ENCODE measurements around the gene INPP1. TPM values are rescaled to one million over a fixed set of nuclear protein-coding genes. Genes with fewer than 3 reads are reported as not detected.
"Not testable (repeated sequence)": the region's sequence is repeated elsewhere in the genome, so short reads cannot be mapped to it uniquely, and the experiment has no call there.

INPP1 gene
- total RNA-seq, 1 donor from 2014 or later, result 11.0 TPM

DNA sequence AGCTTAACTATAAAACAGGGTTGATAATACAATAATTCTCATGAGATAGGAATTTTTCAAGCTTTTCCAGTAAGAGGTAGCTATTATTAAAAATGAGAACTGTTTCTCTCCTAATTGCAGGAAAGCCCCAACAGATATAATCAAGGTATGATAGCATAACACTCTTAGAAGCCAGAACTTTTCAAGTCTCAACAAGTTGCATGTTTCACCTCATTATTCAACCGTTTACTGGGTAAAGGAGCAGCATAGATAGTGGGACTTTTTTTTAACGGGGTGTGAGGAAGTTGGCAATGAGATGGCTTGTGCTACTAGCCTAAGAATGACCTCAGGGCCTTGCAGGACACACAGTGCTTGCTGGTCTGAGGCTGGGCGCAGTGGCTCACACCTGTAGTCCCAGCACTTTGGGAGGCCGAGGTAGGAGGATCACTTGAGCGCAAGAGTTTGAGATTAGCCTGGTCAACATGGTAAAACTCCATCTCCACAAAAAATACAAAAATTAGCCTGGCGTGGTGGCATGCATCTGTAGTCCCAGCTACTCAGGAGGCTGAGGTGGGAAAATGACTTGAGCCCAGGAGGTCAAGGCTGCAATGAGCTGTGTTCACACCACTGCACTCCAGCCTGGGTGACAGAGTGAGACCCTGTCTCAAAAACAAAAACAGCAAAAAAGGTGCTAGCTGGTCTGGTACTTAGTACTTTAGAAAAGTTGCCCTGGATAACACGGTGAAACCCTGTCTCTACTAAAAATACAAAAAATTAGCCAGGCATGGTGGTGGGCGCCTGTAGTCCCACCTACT lies 15.5 kb downstream of the INPP1 start:
- not testable (repeated sequence) for FAIRE-seq; DNase-seq (ENCODE audit: low spot score in 2 of 2)

DNA sequence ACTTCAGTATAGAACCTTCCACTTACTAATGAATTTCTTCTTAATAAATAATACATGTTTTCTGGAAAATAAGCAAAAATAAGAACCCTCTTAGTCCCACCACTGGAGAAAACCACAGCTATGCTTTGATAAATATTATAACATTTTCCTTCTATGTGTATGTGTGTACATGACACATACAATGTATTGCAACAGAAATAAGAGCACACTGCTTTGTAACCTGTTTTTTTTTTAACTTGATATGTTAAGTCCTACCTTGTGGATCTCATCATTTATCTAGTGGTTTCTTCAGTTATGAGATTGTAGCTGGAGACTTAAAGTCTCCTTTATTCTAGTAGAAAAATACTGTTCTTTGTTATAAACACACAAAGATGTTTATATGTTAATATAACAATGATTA lies 17.2 kb downstream of the INPP1 start:
- no peak for FAIRE-seq
- no peak for DNase-seq (ENCODE audit: low spot score in 2 of 2)

DNA sequence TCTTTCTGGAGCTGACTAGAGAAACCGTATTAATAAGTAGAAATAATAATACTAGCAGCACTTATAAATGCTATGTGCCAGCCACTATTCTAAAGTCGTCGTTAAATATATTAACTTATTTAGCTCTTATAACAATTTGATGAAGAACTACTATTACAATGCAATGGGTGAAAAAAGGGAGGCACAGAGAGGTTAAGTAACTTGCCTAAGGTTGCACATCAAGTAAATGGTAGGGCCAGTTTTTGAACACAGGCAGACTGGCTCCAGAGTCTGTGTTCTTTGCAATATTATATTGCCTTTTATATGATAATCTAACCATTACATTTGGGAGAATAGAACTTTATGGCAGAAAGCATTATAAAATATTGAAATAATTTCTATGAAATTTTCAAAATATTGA lies 17.6 kb downstream of the INPP1 start:
- FAIRE-seq (no peak), DNase-seq (ENCODE audit: low spot score in 2 of 2) (no peak)

DNA sequence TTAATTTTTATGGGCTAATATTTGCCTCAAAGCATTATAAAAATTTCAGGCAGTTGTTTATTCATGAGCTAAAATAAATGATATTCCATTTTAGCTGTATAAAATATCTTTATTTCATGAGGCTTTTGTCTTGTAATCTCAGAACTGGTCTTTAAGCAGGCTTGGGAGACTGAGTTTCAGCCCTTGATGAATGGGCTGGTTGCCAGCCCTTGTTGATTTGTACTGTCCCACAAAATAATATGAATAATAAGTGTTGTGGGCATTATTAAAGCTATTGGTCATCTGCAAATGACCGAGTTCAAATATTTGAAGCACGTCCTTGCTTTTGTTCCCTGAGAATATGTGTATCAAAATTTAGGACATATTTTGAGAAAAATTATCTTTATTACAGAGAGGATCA lies 18.2 kb downstream of the INPP1 start:
- DNase-seq (ENCODE audit: low spot score in 2 of 2), result no peak
- FAIRE-seq, result no peak

DNA sequence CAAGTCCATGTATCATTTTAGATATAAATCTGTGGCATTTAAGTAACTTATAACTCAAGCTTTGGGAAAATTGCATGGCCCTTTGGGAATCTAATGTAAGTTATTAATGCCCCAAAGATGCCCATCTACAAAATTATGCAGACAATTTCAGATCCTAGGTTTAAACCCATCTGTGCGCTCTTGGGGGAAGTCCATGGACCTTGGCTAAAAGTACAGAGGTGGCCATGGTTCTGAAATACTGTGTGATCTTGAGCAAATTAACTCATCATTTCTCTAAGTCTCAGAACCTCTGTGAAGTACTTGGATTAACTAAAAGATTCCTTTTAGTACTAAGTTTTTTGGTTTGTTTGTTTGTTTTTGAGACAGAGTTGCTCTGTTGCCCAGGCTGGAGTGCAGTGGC lies 19.5 kb downstream of the INPP1 start:
- FAIRE-seq (no peak), DNase-seq (ENCODE audit: low spot score in 2 of 2) (no peak)

DNA sequence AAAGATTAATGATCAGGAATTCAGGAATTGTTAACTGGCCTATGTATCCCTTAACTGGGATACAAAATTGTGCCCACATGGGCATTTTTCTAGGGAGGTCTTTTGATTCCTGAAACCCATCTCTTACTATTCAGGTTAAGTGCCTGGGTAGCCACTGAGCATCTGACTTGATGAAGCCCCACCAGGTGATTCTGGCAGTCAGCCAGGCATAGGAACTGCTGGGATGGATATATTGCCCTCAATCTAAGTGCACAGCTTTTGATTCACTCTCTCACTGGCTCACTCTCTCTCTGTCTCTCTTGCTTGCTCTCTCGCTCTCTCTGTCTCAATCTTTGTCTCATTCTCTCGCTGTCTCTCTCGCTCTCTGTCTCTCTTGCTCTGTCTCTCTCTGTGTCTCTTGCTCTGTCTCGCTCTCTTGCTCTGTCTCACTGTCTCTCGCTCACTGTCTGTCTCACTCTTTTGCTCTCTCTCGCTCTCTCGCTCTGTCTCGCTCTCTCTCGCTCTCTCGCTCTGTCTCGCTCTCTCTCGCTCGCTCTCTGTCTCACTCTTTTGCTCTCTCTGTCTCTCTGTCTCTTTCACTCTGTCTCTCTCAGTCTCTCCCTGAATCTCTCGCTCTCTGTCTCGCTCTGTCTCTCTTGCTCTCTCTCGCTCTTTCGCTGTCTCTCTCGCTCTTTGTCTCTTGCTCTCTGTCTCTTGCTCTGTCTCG lies 22.3 kb downstream of the INPP1 start:
- no peak for FAIRE-seq

DNA sequence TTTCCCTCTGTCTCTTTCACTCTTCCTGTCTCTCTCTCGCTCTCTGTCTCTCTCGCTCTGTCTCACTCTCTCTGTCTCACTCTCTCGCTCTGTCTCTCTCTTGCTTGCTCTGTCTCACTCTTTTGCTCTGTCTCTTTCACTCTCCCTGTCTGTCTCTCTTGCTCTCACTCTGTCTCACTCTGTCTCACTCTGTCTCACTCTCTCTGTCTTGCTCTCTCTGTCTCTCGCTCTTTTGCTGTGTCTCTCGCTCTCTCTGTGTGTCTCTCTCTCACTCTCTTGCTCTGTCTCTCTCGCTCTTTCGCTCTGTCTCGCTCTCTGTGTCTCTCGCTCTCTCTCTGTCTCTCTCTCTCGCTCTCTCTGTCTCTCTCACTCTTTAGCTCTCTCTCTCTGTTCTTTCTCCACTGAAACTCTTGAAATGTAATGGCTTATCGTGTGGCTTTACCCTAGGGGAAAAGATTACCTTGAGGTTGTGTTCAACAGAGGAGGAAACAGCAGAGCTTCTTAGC lies 22.9 kb downstream of the INPP1 start:
- no peak for FAIRE-seq
- DNase-seq (ENCODE audit: low spot score in 2 of 2), result no peak

More for the DNA sequence above, 22.3 kb downstream of the INPP1 start:
- no peak for DNase-seq (ENCODE audit: low spot score in 2 of 2)

DNA sequence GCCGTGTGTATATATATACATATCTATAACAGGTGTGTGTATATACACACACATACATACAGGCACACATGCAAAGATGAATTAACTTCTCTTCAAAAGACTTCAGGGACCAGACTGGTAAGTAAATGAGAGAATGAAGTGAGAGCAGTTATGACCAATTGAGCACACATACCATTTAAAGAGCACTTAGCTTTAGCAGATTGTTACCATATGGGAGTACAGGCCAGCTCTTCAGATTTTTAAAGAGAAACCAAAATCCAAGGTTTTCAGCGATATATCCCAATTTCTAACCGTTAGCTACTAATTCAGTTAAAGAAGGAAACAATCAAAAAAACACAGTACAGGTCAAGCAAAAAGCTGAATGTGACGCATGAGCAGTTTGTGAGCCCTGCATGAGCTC lies 23.7 kb downstream of the INPP1 start:
- FAIRE-seq (no peak), DNase-seq (ENCODE audit: low spot score in 2 of 2) (no peak)

DNA sequence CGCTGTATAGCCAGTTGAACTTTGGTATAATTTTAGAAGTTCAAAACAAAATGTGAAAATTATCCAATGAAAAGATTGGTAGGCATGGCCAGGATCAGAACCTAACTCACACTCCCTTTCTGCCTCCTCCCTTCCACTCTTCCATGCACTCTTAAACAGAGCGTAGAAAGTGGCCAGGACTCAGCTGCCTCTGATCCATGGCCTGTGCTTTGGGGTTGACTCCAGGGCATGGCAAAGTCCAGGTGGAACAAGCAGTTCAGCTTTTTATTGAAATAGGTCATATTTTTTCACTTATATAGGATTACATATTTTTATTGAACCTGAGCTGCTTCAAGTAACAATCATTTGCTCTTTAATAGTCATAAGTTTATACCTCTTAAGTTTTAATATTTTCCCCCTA lies 26.2 kb downstream of the INPP1 start:
- FAIRE-seq (no peak), DNase-seq (ENCODE audit: low spot score in 2 of 2) (no peak)

DNA sequence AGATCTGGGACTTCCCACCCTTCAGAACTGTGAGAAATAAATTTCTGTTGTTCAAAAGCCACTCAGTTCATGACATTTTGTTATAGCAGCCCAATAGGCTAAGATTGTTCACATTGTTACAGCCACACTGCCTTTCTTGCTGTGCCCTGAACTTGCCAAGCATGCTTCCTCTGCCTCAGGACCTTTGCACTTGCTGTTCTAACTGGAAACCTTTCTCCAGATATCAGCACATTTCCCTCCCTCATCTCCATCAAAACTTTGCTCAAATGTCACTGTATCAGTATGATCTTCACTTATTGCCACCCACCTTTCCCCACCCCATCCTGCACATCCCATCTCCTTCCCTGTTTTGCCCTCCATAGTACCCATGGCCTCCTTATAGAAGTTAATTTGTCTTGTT lies 32.7 kb downstream of the INPP1 start:
- no peak for DNase-seq (ENCODE audit: low spot score in 2 of 2)

DNA sequence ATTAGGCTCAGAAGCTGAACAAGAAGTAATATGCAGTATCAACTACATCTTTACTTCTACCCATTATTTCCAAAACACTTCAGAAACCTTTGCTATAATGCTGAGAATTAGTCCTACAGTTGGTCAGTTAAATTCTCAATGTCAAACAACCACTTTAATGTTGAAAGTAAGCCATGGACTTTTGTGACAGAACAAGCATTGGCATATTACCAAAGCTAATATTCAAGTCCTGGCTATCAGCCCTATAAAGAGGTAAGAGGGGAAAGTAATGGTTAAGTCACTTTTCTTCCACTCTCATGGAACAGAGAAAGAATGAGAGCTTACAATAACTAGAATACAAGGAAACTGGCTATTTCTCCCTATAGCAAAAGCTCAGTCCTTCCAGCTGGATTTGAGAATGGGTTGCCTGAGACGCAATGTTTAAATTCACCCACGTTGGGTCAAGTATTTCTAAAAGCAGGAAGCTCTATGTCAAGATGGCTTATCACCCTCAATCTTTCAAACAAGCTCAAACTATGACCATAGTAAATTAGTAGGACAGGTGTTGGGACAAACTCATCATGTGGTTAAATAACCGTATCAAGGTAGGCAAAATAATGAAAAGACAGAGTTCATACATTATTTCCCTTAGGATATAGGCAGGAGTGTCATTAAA lies 33.3 kb downstream of the INPP1 start:
- FAIRE-seq, result no peak
- no peak for DNase-seq (ENCODE audit: low spot score in 2 of 2)

More for the DNA sequence above, 32.7 kb downstream of the INPP1 start:
- no peak for FAIRE-seq

DNA sequence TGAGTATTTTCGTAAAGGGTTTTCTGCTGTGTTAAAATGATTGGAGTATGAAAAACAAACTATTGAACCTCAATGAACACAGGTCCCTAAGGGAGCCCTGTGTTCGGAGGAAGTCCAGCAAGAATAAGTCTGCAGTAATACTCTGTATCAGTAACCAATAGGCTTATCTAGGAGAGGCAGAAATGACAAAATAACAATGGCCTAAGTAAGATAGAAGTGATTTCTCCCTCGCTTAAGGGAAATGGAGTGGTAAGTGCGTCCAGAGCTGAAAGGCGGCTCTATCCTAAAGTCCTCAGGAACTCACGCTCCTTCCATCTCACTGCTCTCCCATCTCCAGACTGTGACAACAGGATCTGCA lies 35.5 kb downstream of the INPP1 start:
- FAIRE-seq, result no peak
- no peak for DNase-seq (ENCODE audit: low spot score in 2 of 2)

DNA sequence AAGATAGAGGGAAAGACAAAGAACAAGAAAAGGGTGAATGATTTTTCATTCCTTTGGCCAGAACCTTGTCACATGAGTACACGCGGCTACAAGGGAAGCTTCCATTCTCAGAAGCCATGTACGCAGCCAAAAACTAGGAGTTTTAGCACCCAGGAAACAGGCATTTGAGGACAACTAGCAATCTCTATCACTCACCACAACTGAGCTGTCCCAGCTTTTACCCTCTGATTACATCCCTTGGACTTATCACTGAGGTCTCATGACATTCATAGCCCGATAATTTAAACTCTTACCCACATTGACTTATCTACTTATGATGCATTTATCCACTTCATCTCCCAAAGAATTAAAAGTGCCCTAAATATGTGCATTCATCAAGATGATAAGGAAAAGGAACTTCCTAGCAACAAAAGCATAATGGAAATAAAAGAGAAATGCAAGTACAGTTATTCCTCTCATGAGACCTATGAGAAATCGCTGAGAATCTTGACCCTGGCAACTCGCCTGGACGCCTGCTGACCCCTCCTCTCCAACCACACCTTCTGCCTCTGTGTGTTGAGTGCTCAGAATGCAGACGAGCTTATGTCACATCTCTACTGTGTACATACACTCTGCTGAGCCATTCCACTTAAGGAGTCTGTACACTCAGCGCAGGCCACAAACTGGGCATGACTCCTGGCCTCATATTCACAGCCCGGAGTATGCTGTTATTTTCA lies 36.0 kb downstream of the INPP1 start:
- DNase-seq (ENCODE audit: low spot score in 2 of 2) (no peak), FAIRE-seq (no peak)

DNA sequence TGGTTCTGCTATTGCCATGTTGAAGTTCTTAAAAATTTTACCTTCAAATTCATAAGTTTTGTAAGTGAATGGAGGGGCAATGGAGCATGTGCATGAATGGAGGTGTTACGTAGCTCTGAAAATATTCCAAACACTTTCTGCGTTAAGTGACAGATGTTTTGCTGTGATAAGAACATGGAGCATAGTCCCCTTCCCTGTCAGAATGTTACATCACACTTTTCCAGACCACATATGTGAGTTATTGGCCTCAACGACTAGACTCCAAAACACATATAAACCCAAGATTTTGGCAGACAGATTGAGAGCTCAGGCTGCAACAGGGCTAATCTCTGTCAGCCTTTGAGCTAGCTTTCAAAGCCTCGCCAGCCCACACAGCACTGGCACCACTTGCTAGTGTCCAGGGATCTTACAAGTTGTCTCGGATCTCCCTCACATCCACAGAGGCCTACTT lies 37.6 kb downstream of the INPP1 start:
- DNase-seq (ENCODE audit: low spot score in 2 of 2) (no peak), FAIRE-seq (no peak)

DNA sequence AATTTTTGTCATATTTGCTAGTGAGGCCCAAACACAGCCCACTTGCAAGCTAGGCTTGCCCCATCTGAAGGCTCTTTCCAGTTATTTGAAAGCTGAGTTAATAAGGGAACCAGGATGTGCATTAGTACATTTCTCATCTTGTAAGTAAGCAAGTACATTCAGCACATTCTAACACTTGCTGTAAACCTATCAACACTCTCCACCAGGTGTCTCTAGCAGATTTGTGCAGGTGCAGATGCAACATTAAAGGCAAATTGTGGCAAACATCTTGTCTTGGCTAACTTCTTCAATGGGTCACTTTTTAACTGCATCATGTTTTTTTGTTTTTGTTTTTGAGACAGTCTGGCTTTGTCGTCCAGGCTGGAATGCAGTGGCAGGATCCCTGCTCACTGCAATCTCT lies 39.5 kb downstream of the INPP1 start:
- FAIRE-seq (no peak), DNase-seq (ENCODE audit: low spot score in 2 of 2) (peak in 1 of 2 donors; percentile 35)

DNA sequence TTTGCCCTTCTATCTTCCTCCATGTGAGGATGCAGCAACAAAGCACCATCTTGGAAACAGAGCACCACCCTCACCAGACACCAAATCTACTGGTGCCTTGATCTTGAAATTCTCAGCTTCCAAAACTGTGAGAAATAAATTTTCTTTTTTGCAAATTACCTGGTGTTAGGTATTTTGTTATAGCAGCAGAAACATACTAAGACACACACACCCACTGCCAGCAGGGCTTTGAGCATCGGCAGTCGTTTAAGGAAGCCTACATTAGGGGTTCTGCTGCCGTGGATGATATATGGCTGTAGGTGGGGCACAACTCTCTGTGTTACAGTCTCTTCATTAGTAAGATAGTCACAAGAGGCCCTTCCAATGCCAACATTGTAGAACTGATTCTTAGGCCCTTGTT lies 44.0 kb downstream of the INPP1 start:
- FAIRE-seq, result no peak

DNA sequence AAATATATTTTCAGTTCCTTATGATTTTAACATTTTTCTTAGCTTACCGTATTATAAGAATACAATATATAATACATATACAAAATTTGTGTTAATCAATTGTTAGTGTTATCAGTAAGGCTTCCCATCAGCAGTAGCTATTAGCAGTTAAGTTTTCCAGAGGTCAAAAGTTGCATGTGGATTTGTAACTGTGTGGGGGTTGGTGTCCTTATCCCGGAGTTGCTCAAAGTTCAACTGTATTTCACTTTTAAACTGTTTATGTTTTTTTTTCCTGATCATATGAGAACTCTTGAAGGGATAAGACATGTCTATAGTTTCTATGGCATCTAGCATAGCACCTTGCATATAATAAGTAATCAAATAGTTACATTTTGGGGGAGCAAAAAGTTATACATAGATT lies 52.9 kb downstream of the INPP1 start:
- DNase-seq (ENCODE audit: low spot score in 2 of 2) (no peak), FAIRE-seq (no peak)

More for the DNA sequence above, 44.0 kb downstream of the INPP1 start:
- DNase-seq (ENCODE audit: low spot score in 2 of 2), result no peak

DNA sequence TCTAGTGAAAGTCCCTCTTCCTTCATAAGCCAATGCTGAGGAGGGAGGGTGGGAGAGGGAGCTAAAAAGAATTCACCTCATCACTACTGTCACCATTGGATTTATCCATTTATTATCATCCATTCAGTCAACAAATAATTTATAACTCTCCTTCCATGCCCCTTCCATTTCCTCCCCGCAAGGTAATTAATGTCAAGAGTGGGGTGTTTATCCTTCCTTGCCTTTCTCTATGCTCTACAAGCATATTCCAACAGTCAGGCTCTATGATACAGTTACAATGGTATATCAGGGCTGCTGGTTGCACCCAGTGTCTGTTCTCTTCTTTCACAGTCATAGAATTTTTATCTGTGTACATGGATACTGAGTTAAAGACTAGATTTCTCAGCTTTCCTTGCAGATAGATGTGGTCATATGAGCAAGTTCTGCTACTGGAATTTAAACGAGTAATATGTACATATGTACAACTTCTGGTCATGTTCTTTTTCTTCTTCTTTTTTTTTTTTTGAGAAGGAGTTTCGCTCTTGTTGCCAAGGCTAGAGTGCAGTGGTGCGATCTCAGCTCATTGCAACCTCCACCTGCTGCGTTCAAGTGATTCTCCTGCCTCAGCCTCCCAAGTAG lies 59.7 kb downstream of the INPP1 start:
- no peak for FAIRE-seq
- DNase-seq (ENCODE audit: low spot score in 2 of 2), result no peak

DNA sequence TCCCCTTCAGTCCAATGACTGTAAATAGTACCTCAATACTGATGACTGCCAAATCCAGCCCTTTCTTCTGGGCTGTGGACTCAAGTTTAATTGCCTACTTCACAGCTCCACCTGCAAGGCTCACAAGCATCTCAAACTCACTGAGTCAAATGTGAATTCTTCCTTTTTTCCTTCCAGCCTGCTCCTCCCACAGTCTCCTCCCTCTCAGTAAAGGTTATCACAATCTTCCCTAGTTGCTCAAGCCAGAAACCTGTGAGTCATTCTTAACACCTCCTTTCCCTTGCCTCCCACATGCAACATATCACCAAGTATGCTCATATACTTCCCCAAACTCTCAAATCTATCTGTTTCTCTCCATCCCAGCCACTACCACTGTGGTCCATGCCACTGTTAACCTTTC lies 61.1 kb downstream of the INPP1 start:
- DNase-seq (ENCODE audit: low spot score in 2 of 2) (no peak), FAIRE-seq (no peak)

DNA sequence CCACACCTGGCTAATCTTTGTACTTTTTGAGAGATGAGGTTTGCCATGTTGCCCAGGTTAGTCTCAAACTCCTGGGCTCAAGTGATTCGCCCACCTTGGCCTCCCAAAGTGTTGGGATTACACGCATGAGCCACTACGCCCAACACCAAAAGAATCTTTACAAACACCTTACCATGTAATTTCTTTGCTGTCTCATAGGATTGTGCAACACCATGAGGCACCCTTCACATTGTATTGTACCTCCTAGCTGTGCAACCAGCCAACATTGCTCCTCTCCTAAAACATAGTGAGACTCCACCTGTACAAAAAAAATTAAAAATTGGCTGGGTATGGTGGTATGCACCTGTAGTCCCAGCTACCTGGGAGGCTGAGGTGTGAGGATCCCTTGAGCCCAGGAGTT lies 61.7 kb downstream of the INPP1 start:
- DNase-seq (ENCODE audit: low spot score in 2 of 2) (no peak), FAIRE-seq (no peak)

Measured in frontal cortex (tissue), 4 donors.